OCI-M2 (cell line): ENCODE data around the gene GFM1.

Experiments
- DNase-seq: peaks from one replicate; lab custom pipeline; 2025; ENCODE audit not compliant: unreplicated experiment; lab: John Stamatoyannopoulos, UW

The GFM1 gene

GRCh38 chr3:158644345-158644908 lies at the start of gene GFM1:
Gene GFM1, plus strand, starts transcription at chr3:158644527. Its CDS starts 108 bp downstream, at chr3:158644635.
- peak; percentile 73 for DNase-seq

DNA sequence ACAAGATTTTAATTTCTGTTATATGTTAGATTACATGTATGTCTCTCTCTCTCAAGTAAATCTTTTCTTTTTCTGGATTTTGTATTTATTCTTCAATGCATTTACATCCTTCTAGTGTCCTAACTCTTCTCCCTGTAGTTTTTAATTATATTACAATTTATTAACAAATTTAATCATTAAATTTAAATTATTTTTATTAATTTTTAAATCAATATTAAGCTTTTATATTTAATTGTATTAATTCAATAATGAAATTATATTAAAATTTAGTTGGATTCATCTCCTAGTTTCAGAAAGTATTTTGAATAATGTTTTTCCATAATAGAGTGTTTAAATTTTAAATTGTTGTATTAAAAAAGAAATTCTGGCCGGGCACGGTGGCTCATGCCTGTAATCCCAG lies 43.5 kb upstream of the GFM1 start:
- no peak for DNase-seq

GRCh38 chr3:158602227-158602626 lies 42.1 kb upstream of the GFM1 start:
- no peak for DNase-seq

- no peak for DNase-seq
Measured at GRCh38 chr3:158617982-158618875, 26.1 kb upstream of the GFM1 start.

- DNase-seq: no peak
Measured at GRCh38 chr3:158625881-158626280, 18.4 kb upstream of the GFM1 start.

- no peak for DNase-seq
Measured at GRCh38 chr3:158631981-158632380, 12.3 kb upstream of the GFM1 start.

GRCh38 chr3:158640646-158641045 lies 3.7 kb upstream of the GFM1 start:
- no peak for DNase-seq

- no peak for DNase-seq
Measured at GRCh38 chr3:158642005-158642404, 2.3 kb upstream of the GFM1 start.

DNA sequence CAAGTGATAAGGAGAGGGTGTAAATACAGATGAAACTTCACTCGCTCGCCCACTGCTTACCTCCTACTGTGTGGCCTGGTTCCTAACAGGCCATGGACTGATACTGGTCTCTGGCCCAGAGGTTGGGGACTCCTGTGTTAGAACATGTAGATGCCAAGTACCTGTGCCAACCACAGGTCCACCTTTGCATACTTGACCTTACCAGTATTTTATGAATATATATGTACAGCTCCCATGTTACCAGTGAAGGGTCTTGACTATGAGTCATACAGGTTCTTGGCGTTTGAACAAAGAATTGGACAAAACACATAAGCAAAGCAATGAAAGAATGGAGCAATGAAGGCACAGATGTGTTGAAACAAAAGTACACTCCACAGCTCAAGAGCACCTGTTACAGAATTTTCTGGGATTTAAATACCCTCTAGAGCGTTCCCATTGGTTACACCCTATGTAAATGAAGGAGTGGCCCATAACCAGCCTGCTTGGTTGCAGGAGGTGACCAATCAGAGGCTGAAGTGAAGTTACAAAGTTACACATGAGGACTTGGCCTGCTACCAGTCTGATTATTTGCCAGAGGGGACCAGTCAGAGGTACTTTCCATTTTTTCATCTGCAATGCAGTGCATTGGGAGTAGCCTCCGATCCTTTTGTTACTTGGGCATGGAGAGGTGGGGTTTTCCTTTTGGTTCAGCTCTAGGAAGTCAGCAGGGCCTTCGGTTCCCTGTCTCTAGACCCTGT lies 1.7 kb upstream of the GFM1 start:
- no peak for DNase-seq

- no peak for DNase-seq
Measured at GRCh38 chr3:158649791-158650190, 5.5 kb downstream of the GFM1 start.

DNA sequence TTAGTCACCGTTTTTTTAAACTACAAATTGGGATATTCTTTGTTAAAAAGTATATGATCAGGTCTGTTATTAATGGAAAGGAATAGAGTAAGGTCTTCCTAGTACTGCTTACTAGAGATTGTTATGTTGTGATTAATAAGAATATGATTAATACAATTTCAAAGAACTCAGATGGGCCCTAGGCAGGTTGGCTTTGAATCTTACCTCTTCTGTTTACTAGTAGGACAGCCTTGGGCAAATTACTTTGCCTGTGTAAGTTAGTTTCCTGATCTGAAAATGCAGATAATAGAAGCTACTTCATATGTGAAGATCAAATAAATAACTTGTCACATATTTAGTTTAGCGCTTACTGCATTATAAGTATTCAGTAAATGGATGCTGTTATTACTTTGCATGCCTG lies 6.9 kb downstream of the GFM1 start:
- no peak for DNase-seq

DNA sequence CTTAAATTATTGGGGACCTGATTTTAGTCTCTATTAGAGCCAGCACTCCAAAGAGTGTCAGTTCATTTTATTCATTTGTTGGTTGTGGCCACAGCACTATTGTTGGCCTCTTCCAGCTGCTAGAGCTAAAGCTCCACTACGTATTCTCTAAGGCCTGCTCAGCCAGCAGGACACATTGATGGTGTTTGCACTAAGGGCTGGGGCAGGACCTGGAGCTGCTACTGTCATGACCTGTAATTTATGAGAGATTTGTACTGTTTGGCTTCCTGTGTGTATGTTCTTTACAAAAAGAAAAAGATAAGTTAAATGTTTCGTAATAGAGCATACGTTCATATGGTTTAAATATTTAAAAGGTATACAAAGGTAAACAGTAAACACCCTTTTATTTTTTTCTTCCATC lies 8.1 kb downstream of the GFM1 start:
- DNase-seq: no peak

DNA sequence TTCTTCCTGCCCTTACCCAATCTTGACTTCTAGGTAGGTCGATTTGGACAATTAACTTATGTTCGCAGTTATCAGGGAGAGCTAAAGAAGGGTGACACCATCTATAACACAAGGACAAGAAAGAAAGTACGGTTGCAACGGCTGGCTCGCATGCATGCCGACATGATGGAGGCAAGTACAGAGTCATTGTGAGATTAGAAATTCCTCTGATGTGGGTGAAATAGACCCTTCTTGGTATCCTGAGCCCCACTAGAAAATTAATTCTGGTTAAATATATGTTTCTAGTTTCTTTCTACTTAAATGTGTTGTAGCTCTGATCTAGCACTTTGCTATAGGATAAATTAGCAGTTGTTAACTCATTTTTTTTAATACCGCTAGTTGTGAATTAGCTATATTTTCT lies 14.6 kb downstream of the GFM1 start:
- no peak for DNase-seq

DNA sequence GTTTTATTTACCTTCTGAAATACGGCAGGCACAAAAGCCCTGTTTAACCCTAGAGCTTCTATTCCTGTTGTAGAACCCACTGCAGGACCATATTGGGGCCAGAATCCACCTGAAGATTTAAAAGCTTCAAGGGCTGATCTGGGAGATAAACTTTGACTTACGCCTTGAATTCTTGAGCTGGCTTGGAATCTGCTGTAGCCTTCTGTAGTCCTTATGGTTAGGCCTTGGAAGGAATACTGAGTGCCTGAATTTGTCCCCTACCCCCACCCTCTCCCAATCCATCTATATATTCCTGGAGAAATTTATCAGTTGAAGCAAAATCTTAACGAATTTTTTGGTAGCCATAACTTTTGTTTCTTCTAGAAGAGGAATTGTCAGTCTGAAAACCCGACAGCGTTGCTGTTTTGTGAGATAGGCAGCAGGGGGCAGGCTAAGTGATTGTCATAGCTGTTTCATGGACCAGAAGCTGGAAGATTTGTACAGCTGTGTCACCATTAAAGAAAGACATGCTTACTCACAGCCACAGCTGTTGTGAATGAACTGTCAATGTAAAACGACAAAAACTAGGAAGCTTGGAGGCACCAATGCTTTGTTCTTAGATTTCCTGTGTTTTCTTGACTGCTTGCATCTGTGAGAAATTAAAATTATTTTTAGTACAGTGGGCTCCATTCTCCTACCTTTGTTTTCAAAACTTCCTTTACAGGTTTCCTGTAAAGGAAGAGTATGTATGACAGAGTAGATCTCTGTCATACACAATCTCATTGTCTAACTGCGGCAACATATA lies 15.3 kb downstream of the GFM1 start:
- no peak for DNase-seq

- no peak for DNase-seq
Measured at GRCh38 chr3:158660711-158661110, 16.4 kb downstream of the GFM1 start.

- no peak for DNase-seq
Measured at GRCh38 chr3:158663246-158663645, 18.9 kb downstream of the GFM1 start.

GRCh38 chr3:158663832-158664231 lies 19.5 kb downstream of the GFM1 start:
- DNase-seq: no peak

- DNase-seq: no peak
Measured at GRCh38 chr3:158666416-158666815, 22.1 kb downstream of the GFM1 start.

DNA sequence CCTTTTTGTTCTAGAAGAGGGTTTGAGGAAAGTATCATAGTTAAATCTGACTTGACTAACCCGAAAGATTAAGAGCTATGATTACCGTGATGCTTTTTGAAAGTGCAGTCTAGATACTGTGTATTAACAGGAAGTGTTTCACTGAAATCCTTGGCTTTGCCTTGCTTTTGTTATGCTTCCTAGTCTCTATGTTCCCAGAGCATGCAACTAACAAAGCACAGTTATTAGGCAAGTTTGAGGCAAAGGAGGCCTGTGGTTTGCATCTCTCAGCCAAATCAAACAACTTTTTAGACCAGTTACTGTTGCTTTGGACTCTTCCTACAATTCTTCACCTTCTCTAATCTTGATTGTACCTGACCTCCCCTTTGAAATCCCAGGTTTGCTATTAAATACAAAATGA lies 24.2 kb downstream of the GFM1 start:
- DNase-seq: no peak

DNA sequence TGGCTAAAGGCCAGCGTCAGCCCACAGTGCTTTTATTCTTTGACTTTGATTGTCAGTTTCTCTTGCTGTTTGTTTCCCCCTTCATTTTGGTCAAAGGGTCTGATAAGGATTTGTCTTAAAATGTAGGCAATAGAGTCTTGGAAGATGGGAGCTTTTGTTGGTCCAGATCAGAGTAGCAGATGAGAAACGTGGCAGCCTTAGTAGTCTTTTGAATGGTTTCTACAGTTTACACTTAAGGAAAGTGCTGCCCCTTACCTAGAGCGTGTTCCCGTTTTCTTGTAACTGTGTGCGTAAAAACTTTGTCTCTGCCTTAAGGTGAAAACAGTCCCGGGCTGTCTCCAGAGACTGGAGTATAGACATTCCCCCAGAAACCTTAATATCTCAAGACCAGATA lies 27.5 kb downstream of the GFM1 start:
- no peak for DNase-seq
